Stimulated activated CD8-positive, alpha-beta memory T cell treated with anti-CD3 and anti-CD28 coated beads, Interleukin-12 subunit alpha, Interleukin-12 subunit beta, amount 100 ng/mL, for 4 hours (primary cell): ENCODE results near the gene SLTM.
"Not testable (repeated sequence)": the region's sequence is repeated elsewhere in the genome, so short reads cannot be mapped to it uniquely, and the experiment has no call there.

Experiments
- DNase-seq: peaks from one replicate; pipeline ENCODE4 v3.0.0-alpha.2; 2020; ENCODE audit warnings: low read depth

Gene SLTM

GRCh38 chr15:58926823-58927222 is 6.7 kb downstream of the SLTM start:
- DNase-seq: no peak

- DNase-seq: no peak
Measured at GRCh38 chr15:58924327-58924726, 9.2 kb downstream of the SLTM start.

- DNase-seq: no peak
Measured at GRCh38 chr15:58923696-58924300, 9.7 kb downstream of the SLTM start.

GRCh38 chr15:58923284-58923683 is 10.2 kb downstream of the SLTM start:
- no peak for DNase-seq

- no peak for DNase-seq
Measured at GRCh38 chr15:58921267-58921790, 12.2 kb downstream of the SLTM start.

GRCh38 chr15:58920447-58920846 is 13.0 kb downstream of the SLTM start:
- DNase-seq: not testable (repeated sequence)

GRCh38 chr15:58919232-58919631 is 14.2 kb downstream of the SLTM start:
- no peak for DNase-seq

GRCh38 chr15:58918239-58918638 is 15.2 kb downstream of the SLTM start:
- DNase-seq: no peak

GRCh38 chr15:58917613-58918129 is 15.8 kb downstream of the SLTM start:
- not testable (repeated sequence) for DNase-seq

GRCh38 chr15:58916962-58917361 is 16.5 kb downstream of the SLTM start:
- DNase-seq: no peak

- DNase-seq: no peak
Measured at GRCh38 chr15:58910456-58910855, 23.0 kb downstream of the SLTM start.

GRCh38 chr15:58909616-58910015 is 23.9 kb downstream of the SLTM start:
- no peak for DNase-seq

GRCh38 chr15:58908550-58909309 is 24.7 kb downstream of the SLTM start:
- DNase-seq: no peak

- no peak for DNase-seq
Measured at GRCh38 chr15:58900631-58901030, 32.8 kb downstream of the SLTM start.

- DNase-seq: no peak
Measured at GRCh38 chr15:58898150-58898680, 35.3 kb downstream of the SLTM start.

- DNase-seq: no peak
Measured at GRCh38 chr15:58889363-58889762, 44.1 kb downstream of the SLTM start.

- DNase-seq: no peak
Measured at GRCh38 chr15:58886921-58887320, 46.6 kb downstream of the SLTM start.

GRCh38 chr15:58883926-58884325 is 49.6 kb downstream of the SLTM start:
- not testable (repeated sequence) for DNase-seq

- DNase-seq: no peak
Measured at GRCh38 chr15:58882243-58882642, 51.2 kb downstream of the SLTM start.

GRCh38 chr15:58880320-58880719 is 53.2 kb downstream of the SLTM start:
- no peak for DNase-seq

- DNase-seq: no peak
Measured at GRCh38 chr15:58877999-58878825, 55.3 kb downstream of the SLTM start.
